NCI-H2029 treated with DMSO at 0.1 percent for 48 hours (cell line): ENCODE results near the gene ADAMTSL3.
"Not testable (repeated sequence)": the region's sequence is repeated elsewhere in the genome, so short reads cannot be mapped to it uniquely, and the experiment has no call there.

Experiments used
- DNase-seq: peaks from one replicate; lab custom pipeline; 2025; lab: John Stamatoyannopoulos, UW

ADAMTSL3 gene

GRCh38 chr15:83698294-83698693 is 44.4 kb downstream of the ADAMTSL3 start:
- DNase-seq: no peak

- DNase-seq: no peak
Observed at GRCh38 chr15:83699028-83699427, 45.1 kb downstream of the ADAMTSL3 start.

DNA sequence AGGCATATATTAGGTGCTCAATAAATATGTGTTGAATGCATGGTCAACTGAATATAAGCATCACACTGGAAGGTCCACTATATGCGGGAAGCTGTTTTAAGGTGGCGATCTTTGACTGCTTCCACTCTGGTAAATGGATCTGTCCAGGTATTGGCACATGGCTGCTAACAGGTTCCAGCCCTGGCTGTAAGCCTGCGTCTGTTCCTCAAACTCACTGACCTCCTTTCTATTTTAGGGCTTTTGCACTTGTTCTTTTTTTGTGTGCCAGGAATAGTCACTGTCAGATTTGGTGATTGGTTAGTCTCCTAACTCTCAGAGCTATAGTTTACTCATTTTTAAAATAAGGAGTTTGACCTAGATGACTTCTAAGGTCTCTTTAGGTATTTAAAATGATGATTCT is 46.2 kb downstream of the ADAMTSL3 start:
- DNase-seq: no peak

GRCh38 chr15:83702314-83702713 is 48.4 kb downstream of the ADAMTSL3 start:
- not testable (repeated sequence) for DNase-seq

DNA sequence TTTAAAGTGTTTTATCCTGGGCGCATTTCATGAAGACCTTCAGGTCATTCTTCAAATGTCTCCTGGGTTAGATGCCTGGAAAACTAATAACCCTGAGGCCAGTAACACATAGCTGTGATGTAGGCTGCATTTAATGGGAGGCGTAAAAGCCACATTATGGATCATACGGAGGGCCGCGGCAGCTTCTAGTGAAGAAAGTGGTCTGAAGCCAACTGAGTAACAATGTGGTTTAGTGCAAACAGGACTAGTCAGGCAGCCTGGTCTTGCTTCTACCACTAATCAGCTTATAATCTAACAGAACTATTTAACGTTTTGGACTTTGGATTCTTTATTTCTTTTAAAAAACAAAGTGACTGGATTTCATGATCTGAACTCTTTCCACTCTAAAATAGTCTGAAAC is 54.4 kb downstream of the ADAMTSL3 start:
- DNase-seq: no peak

GRCh38 chr15:83709241-83709640 is 55.3 kb downstream of the ADAMTSL3 start:
- no peak for DNase-seq

DNA sequence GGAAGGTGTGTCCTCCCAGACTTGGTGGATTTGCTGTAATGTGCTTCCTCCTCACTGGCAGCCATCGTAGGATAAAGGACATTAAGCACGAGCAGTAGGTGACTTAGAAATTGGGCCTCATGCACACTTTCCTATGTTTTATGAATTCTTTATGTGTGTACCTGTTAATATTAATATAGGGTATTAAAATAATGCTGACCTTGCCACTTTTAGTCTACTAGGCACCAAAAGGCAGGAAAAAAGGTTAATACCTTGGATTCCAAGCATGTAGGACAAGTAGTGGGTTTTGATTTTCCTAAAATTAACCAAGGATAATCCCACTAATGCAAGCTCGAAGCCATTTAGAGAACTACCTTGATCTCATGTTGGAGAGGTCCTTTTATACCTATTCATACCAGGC is 55.9 kb downstream of the ADAMTSL3 start:
- no peak for DNase-seq

DNA sequence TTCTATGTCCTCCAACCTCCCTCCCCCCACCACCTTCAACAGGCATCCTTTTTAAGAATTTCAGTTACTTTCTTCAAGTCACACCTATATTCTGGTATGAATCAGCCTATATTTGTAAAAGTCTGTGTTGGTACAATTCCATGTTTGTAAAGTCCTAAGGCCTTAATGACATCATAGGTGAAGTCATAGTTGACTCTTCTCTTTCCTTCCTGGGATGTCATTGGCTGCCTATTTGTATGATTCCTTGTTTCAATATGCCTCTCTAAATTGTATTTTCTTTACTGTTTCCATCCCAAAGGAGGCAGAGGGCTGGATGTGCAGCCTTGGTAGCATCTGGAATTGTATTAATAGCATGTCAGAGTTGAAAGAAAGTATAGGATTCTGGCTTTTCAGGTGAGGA is 56.5 kb downstream of the ADAMTSL3 start:
- no peak for DNase-seq

GRCh38 chr15:83711236-83711635 is 57.3 kb downstream of the ADAMTSL3 start:
- DNase-seq: no peak

- DNase-seq: no peak
Observed at GRCh38 chr15:83713242-83713641, 59.3 kb downstream of the ADAMTSL3 start.

DNA sequence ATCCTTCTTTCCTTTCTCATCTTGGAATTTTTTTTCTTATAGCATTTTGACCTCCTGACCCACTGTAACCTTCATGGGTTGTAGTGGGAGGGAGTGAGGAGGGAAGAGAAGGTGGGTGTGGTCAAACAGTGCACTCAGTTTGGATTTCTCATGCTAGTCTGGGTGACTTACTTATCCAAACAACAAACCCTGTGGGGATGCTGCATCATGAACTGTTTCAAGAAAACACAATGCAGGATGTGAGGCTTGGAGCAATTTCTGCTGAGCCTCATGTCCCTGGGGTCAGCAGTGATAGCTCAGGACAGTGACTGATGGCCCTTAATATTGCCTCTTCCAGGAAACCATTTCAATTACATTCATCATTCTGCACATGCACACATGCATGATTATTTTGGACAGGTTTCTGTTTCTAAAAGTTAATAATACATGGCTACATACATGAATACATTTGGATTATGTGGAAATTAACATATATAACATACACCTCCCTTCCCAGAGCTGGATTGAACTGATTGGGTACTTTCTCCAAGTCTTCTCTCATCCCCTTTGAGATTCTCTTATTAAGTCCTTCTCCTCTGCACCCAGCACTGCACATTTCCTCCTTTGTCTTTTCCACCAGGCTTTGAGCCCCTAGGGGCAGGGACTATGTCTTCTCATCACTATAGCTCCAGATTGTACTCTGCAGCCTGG is 61.2 kb downstream of the ADAMTSL3 start:
- no peak for DNase-seq

GRCh38 chr15:83716605-83717004 is 62.7 kb downstream of the ADAMTSL3 start:
- no peak for DNase-seq

DNA sequence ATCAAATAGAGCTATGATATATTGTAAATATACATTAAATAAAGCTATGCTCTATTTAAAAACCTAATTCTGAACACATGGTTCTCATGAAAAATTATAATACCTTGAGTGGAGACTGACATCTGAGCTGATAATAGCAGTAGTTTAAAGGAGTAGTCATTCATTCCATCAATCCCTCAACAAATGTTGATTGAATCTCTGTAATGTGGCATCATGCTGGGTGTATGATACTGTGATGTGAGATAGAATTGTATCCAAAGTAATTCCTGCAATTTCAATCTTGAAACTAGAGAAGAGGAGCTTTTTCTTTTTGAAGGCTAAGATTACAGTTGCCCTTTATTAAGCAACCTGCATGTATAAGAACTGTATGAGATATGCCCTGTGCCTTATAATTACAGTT is 63.1 kb downstream of the ADAMTSL3 start:
- DNase-seq: no peak

DNA sequence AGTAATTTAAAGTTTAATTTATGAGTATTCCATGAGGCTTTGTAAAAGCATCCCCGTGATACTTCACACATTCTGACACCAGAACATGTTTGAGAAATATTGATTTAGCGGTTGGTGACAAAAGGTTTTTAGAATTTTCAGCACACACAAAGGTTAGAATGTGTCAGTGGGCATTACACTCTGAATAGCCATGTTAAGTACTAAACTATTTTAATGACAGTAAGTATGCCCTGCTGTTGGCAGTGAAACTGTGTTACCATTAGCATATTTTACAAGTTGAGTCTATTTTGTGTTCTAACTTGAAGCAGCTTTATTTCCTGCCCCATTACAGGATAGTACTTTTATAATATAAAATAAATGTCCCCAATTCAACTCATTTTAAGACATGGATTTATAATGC is 66.5 kb downstream of the ADAMTSL3 start:
- no peak for DNase-seq

GRCh38 chr15:83721031-83721430 is 67.1 kb downstream of the ADAMTSL3 start:
- DNase-seq: no peak

GRCh38 chr15:83721981-83722380 is 68.1 kb downstream of the ADAMTSL3 start:
- no peak for DNase-seq

DNA sequence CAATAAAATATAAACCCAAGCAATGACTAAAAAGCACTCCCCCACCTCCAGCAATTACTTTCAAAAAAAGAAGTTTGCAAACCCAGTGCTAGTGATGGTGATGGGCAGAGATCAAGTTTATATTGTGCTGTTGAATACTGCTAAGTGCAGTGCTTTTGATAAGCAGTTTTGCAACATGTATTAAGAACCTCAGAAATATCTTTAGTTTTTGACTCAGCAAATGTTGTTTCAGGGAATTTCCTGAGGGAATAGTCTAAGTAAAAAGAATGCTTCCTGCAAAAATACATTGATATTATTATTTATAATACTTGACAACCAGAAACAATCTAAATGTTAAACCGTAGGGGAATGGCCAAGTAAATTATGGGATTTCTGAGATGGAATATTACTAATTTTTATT is 69.3 kb downstream of the ADAMTSL3 start:
- no peak for DNase-seq

DNA sequence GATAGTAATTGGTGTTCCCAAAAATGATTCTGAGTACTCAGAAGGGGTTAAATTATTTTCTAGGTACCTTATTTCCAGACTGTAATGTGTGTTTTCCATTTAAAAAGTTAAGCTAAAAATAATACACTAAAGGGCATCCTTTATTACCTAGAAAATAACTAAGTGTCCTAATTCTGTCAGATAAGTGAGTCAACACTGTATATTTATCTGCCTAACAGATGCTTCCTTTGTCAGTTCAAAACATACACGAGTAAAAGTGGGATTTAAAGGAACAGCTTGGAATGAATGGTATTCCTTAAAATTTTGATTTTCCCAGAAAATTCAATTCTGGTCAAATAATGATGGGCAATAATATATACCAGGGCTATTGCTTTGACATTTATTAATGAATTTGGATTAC is 78.3 kb downstream of the ADAMTSL3 start:
- no peak for DNase-seq

- no peak for DNase-seq
Observed at GRCh38 chr15:83732770-83733169, 78.8 kb downstream of the ADAMTSL3 start.

- DNase-seq: no peak
Observed at GRCh38 chr15:83733206-83733605, 79.3 kb downstream of the ADAMTSL3 start.

- no peak for DNase-seq
Observed at GRCh38 chr15:83733691-83734090, 79.8 kb downstream of the ADAMTSL3 start.

- DNase-seq: no peak
Observed at GRCh38 chr15:83734487-83734886, 80.6 kb downstream of the ADAMTSL3 start.

GRCh38 chr15:83739629-83740028 is 85.7 kb downstream of the ADAMTSL3 start:
- DNase-seq: no peak

DNA sequence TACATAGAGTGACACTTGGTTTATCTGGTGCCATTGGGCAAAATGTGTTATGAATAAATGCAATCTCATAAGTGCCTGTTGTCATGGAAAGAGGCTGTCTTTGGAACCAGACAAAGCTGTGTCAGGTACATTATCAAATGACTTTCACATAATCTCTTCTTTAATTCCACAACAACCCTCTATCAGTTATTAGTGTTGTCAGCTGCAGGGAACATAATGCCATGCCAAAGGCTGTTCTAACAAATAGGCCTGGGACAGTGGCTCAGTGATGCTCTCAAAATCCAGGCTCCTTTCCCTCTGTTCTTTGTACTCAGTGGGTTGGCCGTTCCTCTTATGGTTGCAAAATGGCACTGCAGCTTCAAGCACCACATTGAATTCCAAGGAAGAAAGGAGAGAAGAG is 91.8 kb downstream of the ADAMTSL3 start:
- DNase-seq: no peak

DNA sequence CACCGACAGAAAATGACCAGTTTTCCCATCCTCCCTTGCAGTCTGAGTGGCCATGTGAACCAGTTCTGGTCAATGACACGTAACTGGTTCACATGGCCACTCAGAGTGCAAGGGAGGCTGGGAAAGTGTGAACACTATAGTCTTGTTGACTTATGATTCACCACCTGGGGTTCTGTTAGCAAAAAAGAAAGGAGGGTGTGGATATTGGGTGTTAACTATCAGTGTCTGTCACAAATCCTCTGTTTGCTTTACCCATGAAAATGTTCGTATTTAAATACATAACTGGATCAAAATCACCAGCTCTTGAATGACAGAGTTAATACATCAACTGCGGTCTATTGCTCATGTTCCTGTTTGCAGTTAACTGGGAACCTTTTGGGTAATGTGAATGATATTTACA is 92.3 kb downstream of the ADAMTSL3 start:
- no peak for DNase-seq
